ENCODE data around the gene SUCLG2. TPM values are rescaled to one million over a fixed set of nuclear protein-coding genes. Genes with fewer than 3 reads are reported as not detected.

Gene SUCLG2
- total and polyA plus RNA-seq, 9 donors: 24.8 to 75.2 (median 40.1) TPM

- intact Hi-C loops (cut with DNase I): no loop called here
- no peaks in the 10 kb centered on the region for H3K9me3 ChIP-seq
- no peaks in the 10 kb centered on the region for H3K27me3 ChIP-seq
- H3K36me3 ChIP-seq: no peaks in the 10 kb centered on the region
- DNase-seq: no peak
- peaks cover 9% of the 10 kb centered on the region for H3K4me1 ChIP-seq (ENCODE audit: insufficient read depth)
- H3K27ac ChIP-seq: no peak overlapping the region
- WGBS, 3 donors: 93 to 96% (median 95%) methylated on average over 1 of the region's 1 CpG
- TF ChIP-seq POLR2A (IDR thresholded peaks at IDR 0.05) (no peak), CTCF (IDR thresholded peaks at IDR 0.05) (no peak), EP300 (IDR thresholded peaks at IDR 0.05) (no peak)
- H3K4me3 ChIP-seq: no peak overlapping the region
Measured at GRCh38 chr3:67487564-67488114, 166.8 kb downstream of the SUCLG2 start.

- 4 to 14% (median 10%) methylated on average over 1 of the region's 1 CpG for WGBS, 3 donors
- H3K4me1 ChIP-seq (ENCODE audit: insufficient read depth): peaks cover 9% of the 10 kb centered on the region
- H3K27me3 ChIP-seq: no peaks in the 10 kb centered on the region
- intact Hi-C loops (cut with DNase I): no loop called here
- no peaks in the 10 kb centered on the region for H3K36me3 ChIP-seq
- TF ChIP-seq EP300 (IDR thresholded peaks at IDR 0.05) (no peak), CTCF (IDR thresholded peaks at IDR 0.05) (no peak), POLR2A (IDR thresholded peaks at IDR 0.05) (no peak)
- H3K4me3 ChIP-seq: no peak overlapping the region
- no peak overlapping the region for H3K27ac ChIP-seq
- DNase-seq: no peak
- H3K9me3 ChIP-seq: no peaks in the 10 kb centered on the region
Measured at GRCh38 chr3:67486883-67487282, 167.5 kb downstream of the SUCLG2 start.

GRCh38 chr3:67484085-67484484 lies 170.3 kb downstream of the SUCLG2 start:
- Histone ChIP-seq H3K27me3 (no peaks in the 10 kb centered on the region), H3K4me3 (no peak overlapping the region), H3K9me3 (no peaks in the 10 kb centered on the region), H3K27ac (no peak overlapping the region), H3K4me1 (ENCODE audit: insufficient read depth) (peaks cover 10% of the 10 kb centered on the region), H3K36me3 (no peaks in the 10 kb centered on the region)
- no peak for DNase-seq
- WGBS, 3 donors: 85 to 88% (median 86%) methylated on average over 3 of the region's 3 CpGs
- TF ChIP-seq EP300 (IDR thresholded peaks at IDR 0.05): no peak
- no peak for TF ChIP-seq POLR2A (IDR thresholded peaks at IDR 0.05)
- no peak for TF ChIP-seq CTCF (IDR thresholded peaks at IDR 0.05)
- intact Hi-C loops (cut with DNase I): no loop called here

- Histone ChIP-seq H3K36me3 (no peaks in the 10 kb centered on the region), H3K27ac (no peak overlapping the region), H3K27me3 (no peaks in the 10 kb centered on the region), H3K9me3 (no peaks in the 10 kb centered on the region), H3K4me3 (no peak overlapping the region), H3K4me1 (ENCODE audit: insufficient read depth) (peaks cover 7% of the 10 kb centered on the region)
- intact Hi-C loops (cut with DNase I): no loop called here
- no peak for TF ChIP-seq CTCF (IDR thresholded peaks at IDR 0.05)
- TF ChIP-seq POLR2A (IDR thresholded peaks at IDR 0.05): no peak
- TF ChIP-seq EP300 (IDR thresholded peaks at IDR 0.05): no peak
- 49 to 65% (median 50%) methylated on average over 4 of the region's 4 CpGs for WGBS, 3 donors
- DNase-seq: no peak
Measured at GRCh38 chr3:67481126-67481525, 173.3 kb downstream of the SUCLG2 start.
